GM12878 (cell line): ENCODE data around the gene LDLRAD3.

Source experiments
- SP1 ChIP-seq: IDR thresholded peaks from one replicate; pipeline ENCODE4 v1.6.1; 2011; ENCODE audit warnings: low read depth, low read length
- TAF1 ChIP-seq: IDR thresholded peaks from 2 replicates; pipeline ENCODE4 v1.6.1; 2011; ENCODE audit warnings: mild to moderate bottlenecking, low read depth, low read length, borderline replicate concordance

GRCh38 chr11:36000616-36001190 lies 56.8 kb downstream of the LDLRAD3 start:
- TF ChIP-seq SP1: no peak
- no peak for TF ChIP-seq TAF1
